GM12878 (cell line): ENCODE results near the gene TMEM132D. TPM values are rescaled to one million over a fixed set of nuclear protein-coding genes. Genes with fewer than 3 reads are reported as not detected.

Source experiments
- ATAC-seq: fragments of 200-7000 bp; cut with Tn5 transposase; 3 replicates; pipeline ENCODE4 v1.9.1; 2020; ENCODE audit warnings: mild to moderate bottlenecking, moderate library complexity
- BruUV-seq: library from RNA; stranded (reverse); fragments of 400-500 nt; replicated peaks from 2 replicates; lab custom pipeline; 2021; lab: Mats Ljungman, UMichigan
- CTCF ChIA-PET: fragments of 300-600 bp; sonication (Branson Sonifier 250); formaldehyde crosslinking; extraction: SDS; loops from one replicate; lab custom pipeline; 2021; ENCODE audit warnings: inconsistent platforms; lab: Yijun Ruan, JAX
- POLR2A ChIA-PET: fragments of 350-600 bp; formaldehyde crosslinking; extraction: SDS; loops from one replicate; lab custom pipeline; 2021; ENCODE audit warnings: inconsistent platforms; lab: Charles Lee
- RAD21 ChIA-PET: fragments of 300-600 bp; sonication (Branson Sonifier 250); formaldehyde crosslinking; loops from one replicate; lab custom pipeline; 2023; ENCODE audit warnings: antibody characterized with exemption; ENCODE audit not compliant: unreplicated experiment; lab: Charles Lee
- SMC1A ChIA-PET: fragments of 300-600 bp; sonication (Branson Sonifier 250); formaldehyde crosslinking; loops from one replicate; lab custom pipeline; 2023; ENCODE audit not compliant: unreplicated experiment, uncharacterized antibody; lab: Charles Lee
- DNase-seq: peaks from one replicate; pipeline ENCODE4 v3.0.0-alpha.2; 2011; ENCODE audit warnings: low read depth, low spot score
- FAIRE-seq: peaks from 3 replicates; lab custom pipeline; 2011; peaks lifted over from hg19 to GRCh38; lab: Jason Lieb, UNC
- H2AFZ ChIP-seq: 2 replicates; pipeline ENCODE4 v1.6.0; 2011; ENCODE audit warnings: low read depth, low read length, control low read depth; ENCODE audit not compliant: control insufficient read depth
- H3K27ac ChIP-seq: 2 replicates; pipeline ENCODE4 v1.5.1; 2011; ENCODE audit warnings: control low read depth; ENCODE audit not compliant: control insufficient read depth, insufficient read depth
- H3K27me3 ChIP-seq, 2 experiments: replicated peaks in 1 of 2; 2 replicates each; pipeline versions ENCODE4 v1.6.0 to v1.6.1; 2011; ENCODE audit warnings: low read length in 1 of 2; ENCODE audit not compliant: control insufficient read depth in 2 of 2, insufficient read depth in 2 of 2
- H3K36me3 ChIP-seq, 2 experiments: 2 replicates each; pipeline ENCODE4 v1.5.1; 2011; ENCODE audit warnings: low read length in 1 of 2; ENCODE audit not compliant: control insufficient read depth in 2 of 2, insufficient read depth in 2 of 2
- H3K4me1 ChIP-seq: 2 replicates; pipeline ENCODE4 v1.6.1; 2011; ENCODE audit warnings: mild to moderate bottlenecking, low read length, moderate library complexity, mixed read lengths; ENCODE audit not compliant: control insufficient read depth, insufficient read depth
- H3K4me2 ChIP-seq: 2 replicates; pipeline ENCODE4 v1.6.0; 2011; ENCODE audit warnings: control low read depth; ENCODE audit not compliant: control insufficient read depth, insufficient read depth
- H3K4me3 ChIP-seq: fragments of 200-600 bp; sonication (generic); 2 replicates; pipeline ENCODE4 v1.5.1; 2016
- H3K79me2 ChIP-seq: 2 replicates; pipeline ENCODE4 v1.6.0; 2011; ENCODE audit warnings: low read length; ENCODE audit not compliant: control insufficient read depth, insufficient read depth
- H3K9ac ChIP-seq: 2 replicates; pipeline ENCODE4 v1.8.0; 2011; ENCODE audit warnings: low read length, control low read depth, mixed read lengths; ENCODE audit not compliant: control insufficient read depth, insufficient read depth
- H3K9me3 ChIP-seq: replicated peaks from 3 replicates; pipeline ENCODE4 v1.5.1; 2011; ENCODE audit warnings: mild to moderate bottlenecking, low read length; ENCODE audit not compliant: control insufficient read depth, insufficient read depth
- H4K20me1 ChIP-seq: 2 replicates; pipeline ENCODE4 v1.6.0; 2011; ENCODE audit not compliant: control insufficient read depth, insufficient read depth
- ATF7 ChIP-seq: fragments of 450-650 bp; IDR thresholded peaks from 2 replicates; pipeline ENCODE4 v1.6.1; 2016; ENCODE audit warnings: low read depth, mild to moderate bottlenecking
- BHLHE40 ChIP-seq, 2 experiments: fragments of 450-650 bp in 1 of 2; IDR thresholded peaks; 2 replicates each; pipeline ENCODE4 v1.6.1; 2011 to 2017; ENCODE audit warnings: low read depth in 2 of 2, borderline replicate concordance in 1 of 2, improper control_type of control experiment in 1 of 2, low read length in 1 of 2, mild to moderate bottlenecking in 1 of 2
- CBX3 ChIP-seq: fragments of 200-600 bp; sonication (generic); IDR thresholded peaks from 2 replicates; pipeline ENCODE4 v1.6.1; 2016; ENCODE audit warnings: low read depth, borderline replicate concordance
- EZH2 ChIP-seq: IDR thresholded peaks from 2 replicates; pipeline ENCODE4 v1.6.1; 2012; ENCODE audit warnings: low read depth, mild to moderate bottlenecking, control low read depth, inconsistent platforms, low read length, borderline replicate concordance; ENCODE audit not compliant: control insufficient read depth
- JUNB ChIP-seq: IDR thresholded peaks from 2 replicates; pipeline ENCODE4 v1.6.1; 2016; ENCODE audit warnings: antibody characterized with exemption, mild to moderate bottlenecking
- JUND ChIP-seq: IDR thresholded peaks from 2 replicates; pipeline ENCODE4 v1.6.1; 2012; ENCODE audit warnings: low read depth, mild to moderate bottlenecking, low read length, improper control_type of control experiment, moderate library complexity
- MYB ChIP-seq: fragments of 150-350 bp; IDR thresholded peaks from 2 replicates; pipeline ENCODE4 v1.6.1; 2014; ENCODE audit warnings: mild to moderate bottlenecking, low read depth, low read length, borderline replicate concordance
- PAX5 ChIP-seq: IDR thresholded peaks from 2 replicates; pipeline ENCODE4 v1.6.1; 2011; ENCODE audit warnings: low read depth, low read length, borderline replicate concordance
- PML ChIP-seq: IDR thresholded peaks from 2 replicates; pipeline ENCODE4 v1.6.1; 2012; ENCODE audit warnings: low read length, inconsistent platforms
- POLR2AphosphoS2 ChIP-seq: IDR thresholded peaks from 2 replicates; pipeline ENCODE4 v1.6.1; 2011; ENCODE audit warnings: low read depth, mild to moderate bottlenecking, low read length, improper control_type of control experiment, moderate library complexity
- RB1 ChIP-seq: fragments of 450-650 bp; formaldehyde crosslinking; IDR thresholded peaks from 2 replicates; pipeline ENCODE4 v1.6.1; 2017; ENCODE audit warnings: mild to moderate bottlenecking, borderline replicate concordance
- RUNX3 ChIP-seq: IDR thresholded peaks from 2 replicates; pipeline ENCODE4 v1.6.1; 2012; ENCODE audit warnings: low read length, inconsistent platforms
- SRF ChIP-seq, 2 experiments: IDR thresholded peaks; 2 replicates each; pipeline ENCODE4 v1.6.1; 2011; ENCODE audit warnings: low read depth in 2 of 2, low read length in 2 of 2, mild to moderate bottlenecking in 1 of 2, moderate library complexity in 1 of 2
- TCF12 ChIP-seq: IDR thresholded peaks from 2 replicates; pipeline ENCODE4 v1.6.1; 2011; ENCODE audit warnings: low read depth, mild to moderate bottlenecking, low read length
- TCF7 ChIP-seq: IDR thresholded peaks from 2 replicates; pipeline ENCODE4 v1.6.1; 2014; ENCODE audit warnings: antibody characterized with exemption, borderline replicate concordance
- WGBS: methylation state at CpG from one replicate; pipeline ENCODE4 v1.1.6; 2016; ENCODE audit warnings: low lambda C conversion rate; ENCODE audit not compliant: insufficient replicate concordance, insufficient coverage; ENCODE audit errors: missing lambda C conversion rate; 5-methylcytosine and 5-hydroxymethylcytosine counted together
- in situ Hi-C: fragments of 300-500 bp; cut with MboI; formaldehyde crosslinking; loops from 9 replicates; pipeline ENCODE4 v1.14.3; 2018; ENCODE audit warnings: mixed read lengths
- intact Hi-C: fragments of 100-400 bp; cut with micrococcal nuclease; formaldehyde crosslinking; loops from one replicate; pipeline ENCODE4 v1.14.2; 2022; ENCODE audit not compliant: unreplicated experiment
- polyA plus RNA-seq, 11 experiments: library from polyadenylated mRNA; depleted of rRNA in 4 of 11; unstranded in 6 of 11; stranded (reverse) in 5 of 11; fragments of >200 nt; fragmentation: Nextera tagmentation in 4 of 11; fragmentation: Illumina TruSeq in 1 of 11; extraction: Ambion mirVana in 4 of 11; extraction: Trizol in 1 of 11; gene quantifications; 1 replicate in 1 of 11; 2 replicates in 10 of 11; pipeline versions ENCODE4 v1.2.1 to v1.2.3, GENCODE V29; 2011 to 2016; ENCODE audit warnings: inconsistent platforms in 2 of 11, missing spikeins in 2 of 11, low read depth in 1 of 11
- total RNA-seq, 4 experiments: library from RNA; depleted of rRNA in 3 of 4; stranded (reverse); fragments of >200 nt in 3 of 4; fragmentation: Illumina TruSeq in 1 of 4; extraction: Trizol in 1 of 4; gene quantifications; 2 replicates each; pipeline versions ENCODE4 v1.2.1 to v1.2.3, GENCODE V29; 2013 to 2021
- TF ChIP-seq, protein P1 (sequence below): fragments of 450-650 bp; conservative IDR thresholded peaks from 2 replicates; pipeline ENCODE4 v1.6.1; 2017; ENCODE audit warnings: mild to moderate bottlenecking, moderate library complexity
- TF ChIP-seq, protein P2 (sequence below): IDR thresholded peaks from 2 replicates; pipeline ENCODE4 v1.6.1; 2011; ENCODE audit warnings: low read depth, mild to moderate bottlenecking, low read length, moderate library complexity, borderline replicate concordance; ENCODE audit errors: extremely low read depth

The TMEM132D gene
- total and polyA plus RNA-seq, 10 of the 15 experiments (the other 5 are each of a cell fraction or from before 2014, with no cell fraction given) = under 0.01 to 0.12 (median 0.02) TPM; not detected in 3

DNA sequence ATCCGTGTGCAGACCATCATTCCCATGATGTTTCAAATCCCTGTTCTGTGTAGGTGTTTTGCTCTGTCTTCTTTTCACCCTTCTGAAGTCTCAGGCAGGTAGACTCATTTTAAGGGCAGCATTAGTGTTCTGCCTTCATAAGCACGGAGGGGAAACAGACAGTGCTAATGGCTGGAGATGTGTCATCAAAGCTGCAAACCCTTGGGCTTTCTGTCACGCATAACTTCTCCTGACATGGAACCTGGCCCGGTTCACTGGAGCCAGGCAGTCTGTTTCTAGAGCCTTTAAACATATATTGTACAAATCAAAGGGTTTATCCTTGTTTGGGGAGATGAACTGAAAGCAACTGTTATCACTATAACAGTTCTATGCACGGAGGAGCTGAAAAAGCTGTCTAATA lies 141.4 kb downstream of the TMEM132D start (continued):
- TF ChIP-seq PML (no peak), JUNB (no peak), POLR2AphosphoS2 (no peak), CBX3 (no peak), RB1 (no peak)
- TF ChIP-seq, protein P1, sequence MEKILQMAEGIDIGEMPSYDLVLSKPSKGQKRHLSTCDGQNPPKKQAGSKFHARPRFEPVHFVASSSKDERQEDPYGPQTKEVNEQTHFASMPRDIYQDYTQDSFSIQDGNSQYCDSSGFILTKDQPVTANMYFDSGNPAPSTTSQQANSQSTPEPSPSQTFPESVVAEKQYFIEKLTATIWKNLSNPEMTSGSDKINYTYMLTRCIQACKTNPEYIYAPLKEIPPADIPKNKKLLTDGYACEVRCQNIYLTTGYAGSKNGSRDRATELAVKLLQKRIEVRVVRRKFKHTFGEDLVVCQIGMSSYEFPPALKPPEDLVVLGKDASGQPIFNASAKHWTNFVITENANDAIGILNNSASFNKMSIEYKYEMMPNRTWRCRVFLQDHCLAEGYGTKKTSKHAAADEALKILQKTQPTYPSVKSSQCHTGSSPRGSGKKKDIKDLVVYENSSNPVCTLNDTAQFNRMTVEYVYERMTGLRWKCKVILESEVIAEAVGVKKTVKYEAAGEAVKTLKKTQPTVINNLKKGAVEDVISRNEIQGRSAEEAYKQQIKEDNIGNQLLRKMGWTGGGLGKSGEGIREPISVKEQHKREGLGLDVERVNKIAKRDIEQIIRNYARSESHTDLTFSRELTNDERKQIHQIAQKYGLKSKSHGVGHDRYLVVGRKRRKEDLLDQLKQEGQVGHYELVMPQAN = no peak
- TF ChIP-seq, protein P2, sequence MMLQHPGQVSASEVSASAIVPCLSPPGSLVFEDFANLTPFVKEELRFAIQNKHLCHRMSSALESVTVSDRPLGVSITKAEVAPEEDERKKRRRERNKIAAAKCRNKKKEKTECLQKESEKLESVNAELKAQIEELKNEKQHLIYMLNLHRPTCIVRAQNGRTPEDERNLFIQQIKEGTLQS = no peak

DNA sequence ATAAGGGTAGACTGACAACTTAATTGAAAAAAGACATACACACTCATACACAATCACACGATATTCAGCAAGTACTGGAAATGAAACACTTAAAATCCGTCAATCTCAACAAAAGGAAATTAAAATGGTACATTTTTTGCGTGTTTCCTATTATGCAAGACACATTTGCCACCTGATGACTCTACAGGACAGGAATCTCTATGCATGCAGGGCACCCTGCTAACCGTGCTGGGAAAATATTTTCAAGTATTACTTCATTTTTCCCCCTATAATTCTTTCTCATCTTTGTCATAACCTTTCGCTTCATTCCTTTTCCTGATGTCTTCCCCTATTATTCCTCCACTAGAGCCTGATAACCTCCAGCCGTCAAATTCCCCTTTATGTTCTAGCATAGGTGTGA lies 150.2 kb downstream of the TMEM132D start:
- H4K20me1 ChIP-seq = no peaks in the 10 kb centered on the region
- SMC1A ChIA-PET = no interaction called here
- H3K27me3 ChIP-seq = no peaks in the 10 kb centered on the region
- no peak for DNase-seq
- no peak for TF ChIP-seq PAX5
- no peak for TF ChIP-seq MYB
- TF ChIP-seq EZH2 = no peak
- no peak for TF ChIP-seq TCF7
- TF ChIP-seq RUNX3 = no peak
- no peak for TF ChIP-seq ATF7
- TF ChIP-seq TCF12 = no peak
- TF ChIP-seq JUND = no peak
- TF ChIP-seq BHLHE40 (IDR thresholded peaks at IDR 0.05; ENCODE audit: borderline replicate concordance in 1 of 2, low read depth in 2 of 2, low read length in 1 of 2) = no peak
- TF ChIP-seq SRF (IDR thresholded peaks at IDR 0.05; ENCODE audit: low read depth in 2 of 2, low read length in 2 of 2) = no peak
- TF ChIP-seq, all 136 proteins: peak for 0
- Histone ChIP-seq H3K4me1 (no peaks in the 10 kb centered on the region), H3K27ac (no peak overlapping the region), H3K9ac (no peak overlapping the region), H3K9me3 (no peaks in the 10 kb centered on the region), H3K4me2 (no peak overlapping the region), H3K79me2 (no peaks in the 10 kb centered on the region), H2AFZ (no peak overlapping the region), H3K36me3 (no peaks in the 10 kb centered on the region), H3K4me3 (no peak overlapping the region)
- FAIRE-seq = no peak
- WGBS = 11% methylated on average over 6 of the region's 6 CpGs
- BruUV-seq = no TSS peak
- in situ Hi-C loops (no loop called here), intact Hi-C loops (no loop called here)
- ChIA-PET CTCF (no interaction called here), RAD21 (no interaction called here), POLR2A (no interaction called here)
- ATAC-seq = no peak
